NCI-H526 (cell line): Measurements from ENCODE around the gene CFHR1.
"Not testable (repeated sequence)": the region's sequence is repeated elsewhere in the genome, so short reads cannot be mapped to it uniquely, and the experiment has no call there.

Experiments
- DNase-seq, 2 experiments: peaks; one replicate each; lab custom pipeline; 2025; lab: John Stamatoyannopoulos, UW

CFHR1 gene

DNA sequence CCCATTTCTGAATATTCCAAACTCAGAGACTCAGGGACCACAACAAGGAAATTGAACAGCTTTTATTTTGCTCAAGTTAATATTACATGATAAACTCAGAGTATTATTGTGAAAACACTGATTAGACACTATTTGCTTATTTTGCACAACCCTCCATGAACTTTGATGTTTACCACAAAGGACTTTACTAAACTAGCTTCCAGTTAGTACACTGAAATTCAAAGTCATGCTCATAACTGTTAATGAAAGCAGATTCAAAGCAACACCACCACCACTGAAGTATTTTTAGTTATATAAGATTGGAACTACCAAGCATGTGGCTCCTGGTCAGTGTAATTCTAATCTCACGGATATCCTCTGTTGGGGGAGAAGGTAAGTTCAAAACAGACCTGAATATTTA, at the start of gene CFHR1:
TSS of gene CFHR1 (plus strand) at position 201 of the 400 bp plus-strand sequence. CDS start at position 315, 114 bp downstream.
- DNase-seq, result not testable (repeated sequence)

DNA sequence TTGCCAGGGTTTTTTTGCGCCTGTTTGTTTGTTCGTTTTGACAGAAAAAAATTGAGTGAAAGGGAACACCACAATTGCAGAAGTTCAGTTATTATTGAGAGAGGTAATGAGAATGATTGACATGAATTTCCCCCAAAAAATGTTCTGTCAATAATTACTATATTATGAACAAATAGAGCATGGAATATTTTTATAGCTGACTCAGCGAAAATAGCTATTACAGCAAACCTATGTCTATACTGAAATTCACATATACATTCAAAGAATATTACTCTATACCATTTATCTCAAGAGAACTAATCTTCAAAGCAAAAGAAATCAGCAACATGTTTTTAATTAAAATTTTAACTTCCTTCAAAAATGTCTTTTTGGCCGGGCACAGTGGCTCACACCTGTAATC, 49.7 kb upstream of the CFHR1 start:
- DNase-seq, result not testable (repeated sequence)

GRCh38 chr1:196773713-196774112, 45.8 kb upstream of the CFHR1 start:
- DNase-seq, result no peak

- DNase-seq, result no peak
Observed at GRCh38 chr1:196774175-196774574, 45.4 kb upstream of the CFHR1 start.

- no peak for DNase-seq
Observed at GRCh38 chr1:196774603-196775002, 44.9 kb upstream of the CFHR1 start, which contains the start of gene CFHR3. TSS of gene CFHR3 (plus strand) at chr1:196774840. CDS start at chr1:196774887, 47 bp downstream.

DNA sequence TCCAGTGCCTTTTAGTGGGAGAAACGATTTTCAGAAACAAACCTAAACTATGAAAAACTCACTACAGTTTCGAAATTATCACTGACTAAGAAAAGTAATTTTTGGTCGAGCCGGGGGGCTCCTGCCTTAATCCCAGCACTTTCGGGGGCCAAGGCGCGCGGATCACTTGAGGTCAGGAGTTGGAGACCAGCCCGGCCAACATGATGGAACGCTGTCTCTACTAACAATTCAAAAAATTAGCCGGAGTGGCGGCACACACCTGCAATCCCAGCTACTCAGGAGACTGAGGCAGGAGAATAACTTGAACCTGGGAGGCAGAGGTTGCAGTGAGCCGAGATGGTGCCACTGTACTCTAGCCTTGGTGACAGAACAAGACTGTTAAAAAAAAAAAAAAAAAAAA, 41.9 kb upstream of the CFHR1 start:
- no peak for DNase-seq

DNA sequence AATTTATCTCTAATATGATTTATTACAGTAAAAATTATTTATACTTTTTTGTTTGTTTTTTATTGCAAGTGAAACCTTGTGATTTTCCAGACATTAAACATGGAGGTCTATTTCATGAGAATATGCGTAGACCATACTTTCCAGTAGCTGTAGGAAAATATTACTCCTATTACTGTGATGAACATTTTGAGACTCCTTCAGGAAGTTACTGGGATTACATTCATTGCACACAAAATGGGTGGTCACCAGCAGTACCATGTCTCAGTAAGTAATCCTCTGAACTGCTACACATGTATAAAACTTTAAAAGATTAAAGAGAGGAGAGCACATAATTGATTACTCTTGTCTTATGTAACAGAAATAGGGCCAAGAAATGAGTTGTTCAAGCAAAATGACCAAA, 40.4 kb upstream of the CFHR1 start:
- no peak for DNase-seq

DNA sequence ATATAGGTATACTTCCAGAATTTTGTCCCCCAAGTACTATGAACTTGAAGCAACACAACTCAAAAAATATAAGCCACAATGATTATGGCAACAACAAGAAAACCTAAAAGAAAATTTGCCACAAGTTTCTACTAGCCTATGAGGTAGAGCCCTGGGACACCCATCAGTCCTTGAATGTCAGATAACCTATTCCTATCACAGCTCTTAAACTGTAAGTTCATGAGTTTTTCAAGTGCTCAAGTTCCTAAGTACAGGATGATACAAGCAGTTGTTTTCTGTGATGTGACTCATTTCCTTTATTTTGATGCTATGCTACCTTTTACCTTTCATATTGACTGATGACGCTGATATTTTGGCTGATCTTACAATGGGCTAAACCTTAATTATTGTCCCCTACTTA, 28.3 kb upstream of the CFHR1 start:
- not testable (repeated sequence) for DNase-seq

- not testable (repeated sequence) for DNase-seq
Observed at GRCh38 chr1:196794103-196794502, 25.4 kb upstream of the CFHR1 start.

DNA sequence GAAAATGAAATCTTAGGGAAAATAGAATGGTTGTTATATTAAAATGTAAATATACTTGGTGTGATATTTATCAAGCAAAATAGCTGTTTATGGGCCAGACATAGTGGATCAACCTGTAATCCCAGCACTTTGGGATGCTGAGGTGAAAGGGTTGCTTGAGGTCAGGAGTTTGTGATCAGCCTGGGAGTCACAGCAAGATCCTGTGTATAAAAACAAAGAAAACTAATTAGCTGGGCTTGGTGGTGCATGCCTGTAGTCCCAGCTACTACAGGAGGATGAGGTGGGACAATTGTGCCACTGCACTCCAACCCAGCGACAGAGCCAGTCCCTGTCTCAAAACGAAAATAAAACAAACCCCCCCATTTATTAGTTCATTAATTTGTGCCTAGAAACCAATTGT, 21.6 kb upstream of the CFHR1 start:
- no peak for DNase-seq

DNA sequence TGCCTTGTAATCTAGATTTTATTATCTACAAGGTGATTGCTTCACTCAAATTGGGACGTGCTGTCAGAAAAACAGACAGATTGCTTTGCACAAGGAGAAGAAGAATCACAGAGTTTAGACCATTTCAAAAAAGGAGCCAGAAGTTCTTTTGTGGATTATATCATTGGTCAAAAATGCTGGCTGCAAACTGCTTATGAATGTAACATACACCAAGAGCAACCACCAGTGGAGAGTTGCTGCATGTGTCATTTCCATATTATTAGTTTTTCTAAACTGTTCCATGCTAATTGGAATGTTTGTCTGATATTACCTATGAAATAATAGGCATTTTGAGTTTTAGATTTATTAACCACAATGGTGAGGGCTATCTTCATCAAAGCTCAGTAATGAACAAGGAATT, 17.6 kb upstream of the CFHR1 start:
- not testable (repeated sequence) for DNase-seq

DNA sequence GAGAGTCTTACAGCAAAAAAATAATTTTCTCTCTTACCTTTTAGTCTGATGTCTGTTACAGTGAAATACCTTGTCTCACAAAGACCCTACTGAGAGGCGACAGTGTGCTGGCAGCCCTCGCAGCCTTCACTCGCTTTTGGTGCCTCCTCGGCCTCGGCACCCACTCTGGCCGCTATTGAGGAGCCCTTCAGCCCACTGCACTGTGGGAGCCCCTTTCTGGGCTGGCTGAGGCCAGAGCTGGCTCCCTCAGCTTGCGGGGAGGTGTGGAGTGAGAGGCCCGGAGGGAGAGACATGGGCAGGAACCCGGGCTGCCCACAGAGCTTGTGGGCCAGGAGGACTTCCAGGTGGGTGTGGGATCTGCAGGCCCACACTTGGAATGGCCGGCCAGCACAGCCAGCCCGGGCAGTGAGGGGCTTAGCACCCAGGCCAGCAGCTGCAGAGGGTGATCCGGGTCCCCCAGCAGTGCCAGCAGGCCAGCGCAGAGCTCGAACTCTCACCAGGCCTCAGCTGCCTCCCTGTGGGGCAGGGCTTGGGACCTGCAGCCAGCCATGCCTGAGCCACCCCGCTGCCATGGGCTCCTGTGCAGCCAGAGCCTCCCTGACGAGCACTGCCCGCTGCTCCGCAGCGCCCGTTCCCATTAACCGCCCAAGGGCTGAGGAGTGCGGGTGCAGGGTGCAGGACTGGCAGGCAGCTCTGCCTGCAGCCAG, 10.8 kb upstream of the CFHR1 start:
- DNase-seq, result no peak

- DNase-seq, result not testable (repeated sequence)
Observed at GRCh38 chr1:196817442-196817841, 2.1 kb upstream of the CFHR1 start.

DNA sequence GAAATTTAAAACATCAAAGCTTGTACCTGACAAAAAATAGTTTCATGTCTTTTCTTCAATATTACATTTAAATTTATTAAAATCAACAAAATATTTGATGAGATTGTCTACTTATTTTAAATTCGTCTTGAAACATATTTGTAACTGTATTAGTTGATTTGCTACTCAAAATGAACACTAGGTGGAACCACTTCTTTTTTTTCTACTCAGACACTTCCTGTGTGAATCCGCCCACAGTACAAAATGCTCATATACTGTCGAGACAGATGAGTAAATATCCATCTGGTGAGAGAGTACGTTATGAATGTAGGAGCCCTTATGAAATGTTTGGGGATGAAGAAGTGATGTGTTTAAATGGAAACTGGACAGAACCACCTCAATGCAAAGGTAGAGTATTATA, 8.3 kb downstream of the CFHR1 start:
- peak; percentile 44 to 64 for DNase-seq

DNA sequence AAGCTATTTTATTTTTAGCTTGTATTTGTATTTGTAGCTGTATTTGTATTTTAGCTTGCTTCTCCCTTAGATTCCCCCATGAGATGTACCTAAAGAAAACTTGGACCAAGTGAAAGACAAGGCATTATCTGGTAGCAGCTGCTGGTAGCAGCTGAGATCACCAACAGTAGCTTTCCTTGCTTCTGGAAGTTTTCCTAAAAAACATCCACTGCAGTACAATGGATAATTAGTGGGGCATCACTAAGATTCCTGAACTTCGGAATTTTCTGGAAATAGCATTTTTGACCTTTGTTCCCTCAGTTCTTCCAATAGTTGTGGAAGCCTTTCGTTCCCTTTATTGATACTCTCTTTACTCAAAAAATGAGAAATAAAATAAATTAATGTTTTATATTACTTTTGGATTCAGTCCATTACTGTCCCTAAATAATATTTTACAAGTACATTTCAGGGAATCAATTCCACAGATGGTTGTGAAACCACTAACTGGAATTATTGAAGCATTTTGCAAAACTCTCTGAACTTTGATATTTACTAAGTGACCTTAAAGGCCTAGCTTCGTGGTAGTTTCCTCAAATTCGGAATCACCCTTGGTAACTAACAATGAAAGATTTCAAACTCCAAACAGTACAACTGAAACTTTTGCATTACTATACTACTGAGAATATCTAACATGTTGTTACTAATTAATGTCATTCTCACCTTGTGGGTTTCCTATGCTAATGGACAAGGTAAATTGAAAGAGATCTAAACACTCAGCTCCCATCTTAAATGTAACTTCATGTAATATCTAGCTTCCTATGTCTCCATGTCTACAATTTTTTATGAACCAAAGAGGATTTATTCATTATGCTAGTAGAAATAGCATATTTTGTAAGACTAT, 30.3 kb downstream of the CFHR1 start:
- DNase-seq, result not testable (repeated sequence)

GRCh38 chr1:196856053-196856452, 36.5 kb downstream of the CFHR1 start:
- no peak for DNase-seq

GRCh38 chr1:196857188-196857587, 37.7 kb downstream of the CFHR1 start:
- DNase-seq, result no peak

DNA sequence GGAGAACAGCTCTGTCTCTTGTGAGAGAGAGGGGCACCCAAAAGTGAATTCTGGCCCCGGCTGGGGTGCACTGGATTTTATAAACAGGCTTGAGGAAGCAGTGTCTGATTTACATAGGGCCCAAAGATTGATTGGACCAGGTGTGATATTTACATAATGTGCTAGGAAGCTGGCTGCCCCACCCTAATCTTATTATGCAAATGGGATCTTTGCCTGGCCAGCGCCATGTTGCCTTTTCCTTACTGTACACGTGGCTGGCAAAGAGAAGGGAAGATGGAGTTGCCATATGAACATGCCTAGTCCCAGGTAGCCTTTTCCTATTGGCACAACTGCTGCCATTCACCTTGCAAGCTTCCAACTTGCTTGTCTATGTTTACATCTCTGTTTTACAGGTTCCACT, 39.3 kb downstream of the CFHR1 start:
- peak; percentile 49 to 52 for DNase-seq

DNA sequence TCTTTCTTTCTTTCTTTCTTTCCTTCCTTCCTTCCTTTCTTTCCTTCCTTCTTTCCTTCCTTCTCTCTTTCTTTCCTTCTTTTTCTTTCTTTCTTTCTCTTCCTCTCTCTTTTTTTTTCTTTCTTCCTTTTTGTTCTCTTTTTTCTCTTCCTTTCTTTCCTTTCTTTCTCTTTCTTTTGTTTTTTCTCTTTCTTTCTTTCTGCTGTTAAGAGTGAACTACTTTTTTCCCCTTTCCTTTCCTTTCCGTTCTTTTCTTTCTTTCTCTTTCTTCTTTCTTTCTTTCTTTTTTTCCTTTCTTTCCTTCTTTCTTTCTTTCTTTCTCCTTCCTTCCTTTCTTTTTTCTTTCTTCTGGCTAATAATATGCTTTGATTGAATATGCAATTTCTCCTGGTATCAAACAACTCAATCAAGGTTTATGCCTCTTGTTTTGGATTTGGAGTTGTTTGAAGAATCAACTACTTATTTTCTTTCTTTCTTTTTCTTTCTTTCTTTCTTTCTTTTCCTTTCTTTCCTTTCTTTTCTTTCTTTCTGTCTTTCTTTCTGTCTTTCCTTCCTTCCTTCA, 40.9 kb downstream of the CFHR1 start:
- DNase-seq, result no peak

DNA sequence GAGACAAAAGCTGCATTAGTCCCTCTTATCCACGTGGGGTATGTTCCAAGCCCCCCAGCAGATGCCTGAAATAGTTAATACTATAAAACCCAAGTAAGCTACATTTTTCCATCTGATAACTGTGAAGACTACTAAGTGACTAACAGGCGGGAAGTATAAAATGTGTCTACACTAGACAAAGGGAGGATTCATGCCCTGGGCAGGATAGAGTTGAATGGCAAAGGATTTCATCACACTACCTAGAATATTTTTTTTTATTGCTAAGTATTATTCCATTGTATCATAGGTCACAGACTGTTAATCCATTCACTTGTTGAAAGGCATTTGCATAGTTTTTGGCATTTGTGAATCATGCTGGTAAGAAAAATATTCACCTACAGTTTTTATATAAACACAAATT, 41.9 kb downstream of the CFHR1 start:
- no peak for DNase-seq

DNA sequence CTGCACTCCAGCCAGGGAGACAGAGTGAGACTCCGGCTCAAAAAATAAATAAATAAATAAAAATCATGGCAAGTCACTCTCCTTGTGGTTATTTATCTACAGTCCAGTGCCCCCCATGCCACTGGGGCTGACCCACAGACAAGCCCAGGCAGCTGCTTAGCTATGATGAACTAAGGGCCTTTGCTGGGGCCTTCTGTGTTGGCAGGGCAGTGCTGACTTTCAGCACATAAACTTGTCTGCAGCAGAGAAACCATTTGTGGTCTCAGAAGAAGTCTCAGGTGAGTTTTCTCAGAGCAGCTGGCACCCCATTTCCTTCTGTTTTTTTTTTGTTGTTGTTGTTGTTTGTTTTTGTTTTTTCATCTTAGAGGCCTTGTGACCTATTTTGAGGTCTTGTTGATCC, 47.4 kb downstream of the CFHR1 start:
- DNase-seq, result no peak

- no peak for DNase-seq
Observed at GRCh38 chr1:196873385-196873784, 53.9 kb downstream of the CFHR1 start.

GRCh38 chr1:196875935-196876334, 56.4 kb downstream of the CFHR1 start:
- DNase-seq, result no peak
